Measurements from ENCODE around the gene ICAM2. TPM values are rescaled to one million over a fixed set of nuclear protein-coding genes. Genes with fewer than 3 reads are reported as not detected.

Gene ICAM2
- total RNA-seq, 2 donors from 2014 or later = 7.3 to 12.6 TPM

- no peaks in the 10 kb centered on the region for H3K27me3 ChIP-seq (replicated peaks; ENCODE audit: insufficient read depth)
- H3K27ac ChIP-seq = no peak overlapping the region
- intact Hi-C loops (cut with DNase I) = no loop called here
- H3K4me3 ChIP-seq = no peak overlapping the region
- DNase-seq (ENCODE audit: low spot score) = no peak
- TF ChIP-seq POLR2AphosphoS5 (IDR thresholded peaks at IDR 0.05) (no peak), CTCF (IDR thresholded peaks at IDR 0.05) (no peak), POLR2A (IDR thresholded peaks at IDR 0.05) (no peak)
- H3K36me3 ChIP-seq = peaks cover 0 to 4% of the 10 kb centered on the region in 2 donors
- 93% methylated on average over 8 of the region's 8 CpGs for WGBS
- H3K9me3 ChIP-seq = no peaks in the 10 kb centered on the region
- H3K4me1 ChIP-seq (replicated peaks) = peaks cover 7% of the 10 kb centered on the region
Measured at GRCh38 chr17:64065161-64065560, 44.7 kb upstream of the ICAM2 start.

GRCh38 chr17:64064331-64064730 is 43.9 kb upstream of the ICAM2 start:
- no peaks in the 10 kb centered on the region for H3K9me3 ChIP-seq
- 61% methylated on average over 9 of the region's 9 CpGs for WGBS
- H3K27ac ChIP-seq = peak overlapping the region; percentile 63 to 71
- intact Hi-C loops (cut with DNase I) = loop anchor here (5.0 kb wide), 1 partner anchor 218 kb away; no protein-coding TSS in a partner anchor
- H3K4me3 ChIP-seq = no peak overlapping the region
- H3K27me3 ChIP-seq (replicated peaks; ENCODE audit: insufficient read depth) = no peaks in the 10 kb centered on the region
- H3K36me3 ChIP-seq = peaks cover 0 to 4% of the 10 kb centered on the region in 2 donors
- TF ChIP-seq POLR2AphosphoS5 (IDR thresholded peaks at IDR 0.05) (peak; percentile 4), POLR2A (IDR thresholded peaks at IDR 0.05) (peak; percentile 17), CTCF (IDR thresholded peaks at IDR 0.05) (no peak)
- H3K4me1 ChIP-seq (replicated peaks) = peaks cover 7% of the 10 kb centered on the region
- peak; percentile 66 for DNase-seq (ENCODE audit: low spot score)

GRCh38 chr17:64063766-64064224 is 43.4 kb upstream of the ICAM2 start:
- Histone ChIP-seq H3K4me1 (replicated peaks) (peaks cover 7% of the 10 kb centered on the region), H3K27me3 (replicated peaks; ENCODE audit: insufficient read depth) (no peaks in the 10 kb centered on the region), H3K4me3 (no peak overlapping the region), H3K36me3 (no peaks in the 10 kb centered on the region), H3K27ac (peak overlapping the region; percentile 63 to 71), H3K9me3 (no peaks in the 10 kb centered on the region)
- DNase-seq (ENCODE audit: low spot score) = peak; percentile 78
- intact Hi-C loops (cut with DNase I) = loop anchor here (2.0 to 5.0 kb wide), 2 partner anchors 69 to 219 kb away; no protein-coding TSS in a partner anchor
- 45% methylated on average over 16 of the region's 16 CpGs for WGBS
- TF ChIP-seq POLR2A (IDR thresholded peaks at IDR 0.05) (no peak), CTCF (IDR thresholded peaks at IDR 0.05) (peak; percentile 53 to 89 (median 84)), POLR2AphosphoS5 (IDR thresholded peaks at IDR 0.05) (peak; percentile 69)

- Histone ChIP-seq H3K4me1 (replicated peaks) (peaks cover 7% of the 10 kb centered on the region), H3K27me3 (replicated peaks; ENCODE audit: insufficient read depth) (no peaks in the 10 kb centered on the region), H3K4me3 (no peak overlapping the region), H3K36me3 (no peaks in the 10 kb centered on the region), H3K27ac (peak overlapping the region in 1 of 2 donors; percentile 0), H3K9me3 (no peaks in the 10 kb centered on the region)
- intact Hi-C loops (cut with DNase I) = loop anchor here (2.0 to 5.0 kb wide), 2 partner anchors 70 to 219 kb away; no protein-coding TSS in a partner anchor
- DNase-seq (ENCODE audit: low spot score) = no peak
- TF ChIP-seq POLR2AphosphoS5 (IDR thresholded peaks at IDR 0.05) = no peak
- no peak for TF ChIP-seq POLR2A (IDR thresholded peaks at IDR 0.05)
- no peak for TF ChIP-seq CTCF (IDR thresholded peaks at IDR 0.05)
- WGBS = 94% methylated on average over 5 of the region's 5 CpGs
Measured at GRCh38 chr17:64063088-64063487, 42.7 kb upstream of the ICAM2 start.
